Brain microvascular endothelial cell (primary cell): ENCODE results near the gene PCDH15.

Experiments used
- DNase-seq: peaks from one replicate; pipeline ENCODE4 v3.0.0-alpha.2; 2020
- H3K27ac ChIP-seq: fragments of 250-450 bp; sonication (Bioruptor Pico); 2 replicates; pipeline ENCODE4 v1.5.1; 2020; ENCODE audit warnings: mild to moderate bottlenecking, moderate library complexity
- H3K27me3 ChIP-seq: fragments of 250-450 bp; sonication (Bioruptor Pico); replicated peaks from 2 replicates; pipeline ENCODE4 v1.5.1; 2020; ENCODE audit warnings: mild to moderate bottlenecking
- H3K36me3 ChIP-seq: fragments of 250-450 bp; sonication (Bioruptor Pico); replicated peaks from 2 replicates; pipeline ENCODE4 v1.5.1; 2020; ENCODE audit warnings: mild to moderate bottlenecking
- H3K4me3 ChIP-seq: 2 replicates; pipeline ENCODE4 v1.5.1; 2011; ENCODE audit warnings: low read depth, mild to moderate bottlenecking, control low read depth, low read length, moderate library complexity
- in situ Hi-C: cut with HindIII; loops from 2 replicates; pipeline ENCODE4 v1.10.0; 2017; ENCODE audit warnings: low sequenced_read_pairs, low pct_ligation_motif_present
- TF ChIP-seq, protein P1 (sequence below): IDR thresholded peaks from 2 replicates; pipeline ENCODE4 v1.5.1; 2011; ENCODE audit warnings: low read depth, mild to moderate bottlenecking, moderate library complexity, low read length, control low read depth, inconsistent platforms; ENCODE audit errors: missing control alignments

PCDH15 gene

DNA sequence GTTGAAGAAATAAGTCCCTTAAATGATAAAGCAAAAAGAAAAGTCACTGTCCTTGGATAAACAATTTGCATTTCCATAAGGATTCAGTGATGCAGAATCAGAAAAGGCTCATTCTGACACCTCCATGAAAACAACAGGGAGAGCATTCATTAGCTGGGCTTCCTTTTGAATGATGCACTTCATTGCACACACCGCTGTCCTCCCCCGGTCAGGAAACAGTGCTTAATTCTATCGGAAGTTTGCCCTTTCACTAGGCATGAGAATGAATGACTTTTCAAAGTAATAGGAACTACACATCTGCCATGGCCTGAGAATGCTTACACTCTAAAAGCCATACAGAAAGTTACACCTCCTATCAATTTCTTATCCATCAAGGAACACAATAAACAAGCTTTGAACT, 4.2 kb downstream of the PCDH15 start:
- in situ Hi-C loops, result no loop called here
- TF ChIP-seq, protein P1, sequence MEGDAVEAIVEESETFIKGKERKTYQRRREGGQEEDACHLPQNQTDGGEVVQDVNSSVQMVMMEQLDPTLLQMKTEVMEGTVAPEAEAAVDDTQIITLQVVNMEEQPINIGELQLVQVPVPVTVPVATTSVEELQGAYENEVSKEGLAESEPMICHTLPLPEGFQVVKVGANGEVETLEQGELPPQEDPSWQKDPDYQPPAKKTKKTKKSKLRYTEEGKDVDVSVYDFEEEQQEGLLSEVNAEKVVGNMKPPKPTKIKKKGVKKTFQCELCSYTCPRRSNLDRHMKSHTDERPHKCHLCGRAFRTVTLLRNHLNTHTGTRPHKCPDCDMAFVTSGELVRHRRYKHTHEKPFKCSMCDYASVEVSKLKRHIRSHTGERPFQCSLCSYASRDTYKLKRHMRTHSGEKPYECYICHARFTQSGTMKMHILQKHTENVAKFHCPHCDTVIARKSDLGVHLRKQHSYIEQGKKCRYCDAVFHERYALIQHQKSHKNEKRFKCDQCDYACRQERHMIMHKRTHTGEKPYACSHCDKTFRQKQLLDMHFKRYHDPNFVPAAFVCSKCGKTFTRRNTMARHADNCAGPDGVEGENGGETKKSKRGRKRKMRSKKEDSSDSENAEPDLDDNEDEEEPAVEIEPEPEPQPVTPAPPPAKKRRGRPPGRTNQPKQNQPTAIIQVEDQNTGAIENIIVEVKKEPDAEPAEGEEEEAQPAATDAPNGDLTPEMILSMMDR, result no peak
- Histone ChIP-seq H3K4me3 (no peak overlapping the region), H3K27ac (no peak overlapping the region), H3K27me3 (no peaks in the 10 kb centered on the region), H3K36me3 (no peaks in the 10 kb centered on the region)
- no peak for DNase-seq

DNA sequence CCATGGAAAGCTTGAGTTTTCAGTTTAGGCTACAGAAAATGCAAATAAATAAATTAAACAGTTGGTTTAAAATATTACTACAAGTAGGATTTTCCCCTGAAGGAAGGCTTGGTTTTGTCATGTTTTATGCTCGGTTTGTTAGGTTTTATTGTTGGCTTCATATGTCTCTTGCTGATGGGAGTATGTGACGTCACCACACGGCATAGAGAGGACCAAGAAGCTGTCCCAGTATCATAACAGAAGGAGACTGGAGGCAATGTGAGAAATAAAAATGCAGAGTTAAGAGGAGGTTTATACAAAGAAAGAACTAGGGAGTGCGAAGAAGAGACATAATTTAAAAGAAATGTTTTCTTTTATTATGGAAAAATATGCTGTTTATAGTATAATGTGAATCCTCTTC, 24.4 kb downstream of the PCDH15 start:
- Histone ChIP-seq H3K4me3 (no peak overlapping the region), H3K27ac (no peak overlapping the region), H3K27me3 (no peaks in the 10 kb centered on the region), H3K36me3 (no peaks in the 10 kb centered on the region)
- TF ChIP-seq, protein P1, result no peak
- in situ Hi-C loops, result no loop called here
- no peak for DNase-seq

DNA sequence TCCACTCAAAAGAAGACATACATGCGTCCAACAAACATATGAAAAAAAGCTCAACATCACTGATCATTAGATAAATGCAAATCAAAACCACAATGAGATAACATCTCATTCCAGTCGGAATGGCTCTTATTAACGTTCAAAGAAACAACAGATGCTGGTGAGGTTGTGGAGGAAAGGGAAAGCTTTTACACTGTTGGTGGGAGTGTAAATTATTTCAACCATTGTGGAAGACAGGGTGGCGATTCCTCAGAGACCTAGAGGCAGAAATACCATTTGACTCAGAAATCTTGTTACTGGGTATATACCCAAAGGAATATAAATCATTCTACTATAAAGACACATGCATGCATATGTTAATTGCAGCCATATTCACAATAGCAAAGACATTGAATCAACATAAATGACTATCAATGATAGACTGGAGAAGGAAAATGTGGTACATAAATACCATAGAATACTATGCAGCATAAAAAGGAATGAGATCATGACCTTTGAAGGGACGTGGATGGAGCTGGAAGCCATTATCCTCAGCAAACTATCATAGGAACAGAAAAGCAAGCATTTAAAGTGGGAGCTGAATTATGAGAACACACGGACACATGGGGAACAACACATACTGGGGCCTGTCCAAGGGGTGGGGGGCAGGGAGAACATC, 28.4 kb downstream of the PCDH15 start:
- no peaks in the 10 kb centered on the region for H3K27me3 ChIP-seq
- H3K27ac ChIP-seq, result no peak overlapping the region
- in situ Hi-C loops, result no loop called here
- TF ChIP-seq, protein P1, result no peak
- no peak overlapping the region for H3K4me3 ChIP-seq
- no peak for DNase-seq
- H3K36me3 ChIP-seq, result no peaks in the 10 kb centered on the region

DNA sequence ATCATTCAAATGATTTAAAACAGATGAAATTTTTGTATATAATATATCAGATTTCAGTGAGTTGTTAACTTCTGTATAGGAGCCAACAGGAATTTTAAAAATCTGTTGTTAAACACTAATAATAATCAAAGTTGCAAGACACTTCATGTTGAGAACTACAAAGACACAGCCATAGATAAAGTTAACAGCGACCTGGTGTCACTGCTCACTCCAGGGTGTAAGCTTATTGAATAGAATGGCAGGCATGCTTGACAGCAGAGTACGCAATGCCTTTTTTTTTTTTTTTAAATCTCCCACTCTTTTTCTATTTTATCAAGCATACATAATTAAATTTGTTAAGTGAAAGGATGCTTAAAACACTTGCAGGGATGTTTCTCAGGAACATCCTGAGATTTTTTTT, 32.0 kb downstream of the PCDH15 start:
- Histone ChIP-seq H3K4me3 (no peak overlapping the region), H3K27me3 (no peaks in the 10 kb centered on the region), H3K36me3 (no peaks in the 10 kb centered on the region), H3K27ac (no peak overlapping the region)
- TF ChIP-seq, protein P1, result no peak
- DNase-seq, result no peak
- in situ Hi-C loops, result no loop called here

DNA sequence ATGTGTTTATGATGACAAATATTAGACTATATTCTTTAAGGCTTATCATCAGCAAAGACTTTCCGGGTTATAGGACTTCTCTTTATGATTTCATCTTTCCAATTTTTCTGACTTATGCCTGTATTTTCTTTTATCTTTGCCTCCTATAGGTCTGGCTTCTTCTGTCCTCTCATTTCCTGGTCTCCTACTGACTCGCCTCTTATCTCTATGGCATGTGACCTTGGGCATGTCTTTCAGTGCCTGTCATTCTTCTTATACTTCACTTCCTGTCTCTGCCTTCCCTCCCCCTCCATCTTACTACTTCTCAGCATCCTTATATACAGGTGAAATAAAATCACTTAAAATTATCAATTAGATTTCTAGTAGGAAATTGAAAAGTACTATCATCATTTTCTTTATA, 42.2 kb downstream of the PCDH15 start:
- no peaks in the 10 kb centered on the region for H3K27me3 ChIP-seq
- no peaks in the 10 kb centered on the region for H3K36me3 ChIP-seq
- TF ChIP-seq, protein P1, result no peak
- no peak overlapping the region for H3K4me3 ChIP-seq
- H3K27ac ChIP-seq, result no peak overlapping the region
- DNase-seq, result no peak
- in situ Hi-C loops, result no loop called here

- DNase-seq, result no peak
These were observed 51.4 kb downstream of the PCDH15 start for GRCh38 chr10:54749623-54750022.

More at GRCh38 chr10:54749623-54750022, 51.4 kb downstream of the PCDH15 start:
- H3K27me3 ChIP-seq, result no peaks in the 10 kb centered on the region
- TF ChIP-seq, protein P1, result no peak
- H3K27ac ChIP-seq, result no peak overlapping the region
- no peaks in the 10 kb centered on the region for H3K36me3 ChIP-seq
- H3K4me3 ChIP-seq, result no peak overlapping the region
- in situ Hi-C loops, result no loop called here
